HG02759 (cell line): Measurements from ENCODE around the gene SMG7.

Source experiments
- ATAC-seq: cut with Tn5 transposase; IDR thresholded peaks from one replicate; pipeline ENCODE4 v1.9.1; 2021; ENCODE audit warnings: mild to moderate bottlenecking, moderate library complexity; ENCODE audit not compliant: unreplicated experiment

SMG7 gene

GRCh38 chr1:183466781-183467180 is 5.5 kb upstream of the SMG7 start:
- no peak for ATAC-seq

GRCh38 chr1:183467687-183468086 is 4.6 kb upstream of the SMG7 start:
- no peak for ATAC-seq

DNA sequence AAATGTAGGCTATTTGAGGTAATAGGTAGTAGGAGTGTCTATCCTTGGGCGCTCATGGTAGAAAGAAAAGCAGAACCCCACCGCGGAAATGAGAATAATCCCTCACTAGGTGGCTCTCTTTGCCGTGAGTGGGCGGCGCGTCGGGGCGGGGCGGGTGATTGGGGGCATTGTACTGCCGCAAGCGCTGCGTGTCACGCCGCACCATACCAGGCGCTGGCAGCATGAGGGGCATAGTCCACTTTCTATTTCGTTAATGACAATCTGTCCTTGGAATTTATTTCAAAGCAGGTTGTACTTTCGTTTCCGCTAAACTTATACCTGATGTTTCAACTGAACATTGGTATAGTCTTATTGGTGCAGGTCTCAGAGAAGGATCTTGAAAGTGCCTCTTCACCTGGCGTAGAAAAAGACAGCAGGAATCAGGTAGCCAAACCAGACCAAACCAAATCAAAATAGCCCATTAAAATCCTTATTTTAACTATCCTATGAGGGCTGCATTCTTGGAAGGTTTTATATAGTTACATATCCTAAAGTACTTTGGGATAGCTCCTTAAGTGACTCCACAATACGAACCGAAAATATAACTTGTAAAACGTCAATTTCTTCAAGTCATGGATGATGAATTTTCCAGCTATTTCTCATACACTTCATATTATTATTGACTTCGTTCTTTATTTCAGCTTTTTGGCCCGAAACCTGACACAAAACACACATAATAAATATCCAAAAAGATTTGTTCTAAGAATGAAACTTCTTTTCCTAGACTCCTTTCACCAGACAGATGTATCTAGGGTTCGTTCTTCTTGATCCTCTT is 1.9 kb upstream of the SMG7 start:
- ATAC-seq, result peak; percentile 49

DNA sequence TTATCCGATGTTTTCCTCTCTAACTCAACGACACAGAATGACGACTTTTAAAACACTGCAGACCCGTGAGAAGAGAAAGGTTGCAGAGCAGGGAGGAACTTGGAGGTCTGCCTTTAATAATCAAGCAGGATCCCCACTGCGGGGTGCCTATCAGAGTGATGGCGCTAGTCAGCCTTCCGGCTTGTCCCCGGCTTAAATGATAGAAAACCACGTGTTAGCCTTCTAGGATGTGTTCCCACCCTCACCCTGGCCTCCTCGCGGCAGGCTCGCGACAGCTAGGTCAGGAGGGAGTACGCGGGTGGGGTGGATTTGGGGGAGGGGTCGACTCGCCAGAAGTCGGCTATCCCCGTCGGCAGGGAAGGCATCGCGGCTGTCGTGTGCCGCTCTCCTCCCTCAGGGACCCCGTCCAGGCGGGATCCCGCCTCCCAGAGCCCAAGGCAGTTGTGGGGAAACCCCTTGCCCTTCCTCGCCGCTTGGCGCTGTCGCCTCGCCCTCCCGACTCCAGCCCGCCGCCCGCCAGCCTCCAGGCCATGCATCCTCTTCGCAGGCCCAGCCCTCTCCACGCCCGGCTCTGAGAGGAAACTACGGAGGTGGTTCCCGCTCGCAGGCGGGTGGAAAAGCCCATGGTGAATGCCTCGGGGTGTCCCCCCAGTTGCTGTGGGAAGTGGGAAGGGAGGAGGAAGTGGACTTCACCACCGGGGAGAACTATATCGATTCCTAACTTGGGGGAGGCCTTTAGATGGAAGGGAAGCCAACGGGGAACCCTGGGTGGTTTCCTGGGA is 1.1 kb upstream of the SMG7 start:
- ATAC-seq, result peak; percentile 30

DNA sequence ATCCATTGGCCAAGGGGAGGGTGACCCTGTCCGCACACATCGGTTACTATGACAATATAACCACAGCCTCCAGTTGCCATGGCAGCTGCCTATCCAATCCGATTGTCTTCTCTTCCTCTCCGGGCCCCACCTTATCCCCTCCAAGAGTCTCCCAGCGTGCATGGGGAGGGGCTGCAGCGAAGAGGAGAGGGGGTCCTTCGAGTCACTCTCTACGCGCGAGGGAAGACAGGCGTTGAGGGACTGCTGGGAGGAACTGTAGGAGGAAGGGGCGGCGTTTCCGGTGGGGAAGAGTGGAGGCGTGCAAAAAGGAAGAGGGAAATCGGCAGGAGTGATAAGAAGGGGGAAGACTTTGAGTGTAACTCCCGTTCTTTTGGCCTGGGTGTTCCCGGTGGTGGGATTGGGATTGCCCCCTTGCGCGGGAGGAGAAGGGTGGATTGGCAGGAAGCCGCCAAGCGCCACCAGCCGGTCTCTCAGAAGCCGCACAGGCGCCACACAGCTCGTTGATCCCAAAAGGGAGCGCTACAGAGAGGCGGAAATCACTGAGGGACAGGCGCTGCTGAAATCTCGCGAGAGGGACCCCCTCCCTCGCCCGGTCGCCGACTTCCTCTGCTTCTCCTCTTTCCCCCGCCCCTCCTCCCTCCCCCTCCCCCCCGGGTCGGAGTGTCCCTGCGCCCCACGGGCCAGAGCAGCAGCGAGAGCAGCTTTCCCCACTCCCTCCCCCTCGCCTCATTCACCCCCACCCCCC is 384 bp upstream of the SMG7 start:
- ATAC-seq, result peak; percentile 51

DNA sequence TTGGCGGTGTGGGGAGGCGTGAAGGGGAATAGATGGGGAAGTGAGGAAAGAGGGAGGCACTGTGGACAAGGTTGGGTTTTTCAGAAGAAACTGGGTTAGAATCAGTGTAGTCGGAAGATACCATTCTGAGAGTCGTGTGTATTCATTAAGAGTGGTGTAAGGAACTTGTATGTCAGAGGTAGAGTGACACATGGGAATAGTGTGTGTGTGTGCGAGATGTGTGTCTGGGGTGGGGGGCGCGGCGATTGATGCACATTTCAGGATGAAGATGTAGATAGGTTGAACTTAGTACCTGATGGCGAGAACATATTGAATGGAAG is 878 bp downstream of the SMG7 start:
- ATAC-seq, result no peak

GRCh38 chr1:183476081-183476480 is 3.8 kb downstream of the SMG7 start:
- ATAC-seq, result no peak

DNA sequence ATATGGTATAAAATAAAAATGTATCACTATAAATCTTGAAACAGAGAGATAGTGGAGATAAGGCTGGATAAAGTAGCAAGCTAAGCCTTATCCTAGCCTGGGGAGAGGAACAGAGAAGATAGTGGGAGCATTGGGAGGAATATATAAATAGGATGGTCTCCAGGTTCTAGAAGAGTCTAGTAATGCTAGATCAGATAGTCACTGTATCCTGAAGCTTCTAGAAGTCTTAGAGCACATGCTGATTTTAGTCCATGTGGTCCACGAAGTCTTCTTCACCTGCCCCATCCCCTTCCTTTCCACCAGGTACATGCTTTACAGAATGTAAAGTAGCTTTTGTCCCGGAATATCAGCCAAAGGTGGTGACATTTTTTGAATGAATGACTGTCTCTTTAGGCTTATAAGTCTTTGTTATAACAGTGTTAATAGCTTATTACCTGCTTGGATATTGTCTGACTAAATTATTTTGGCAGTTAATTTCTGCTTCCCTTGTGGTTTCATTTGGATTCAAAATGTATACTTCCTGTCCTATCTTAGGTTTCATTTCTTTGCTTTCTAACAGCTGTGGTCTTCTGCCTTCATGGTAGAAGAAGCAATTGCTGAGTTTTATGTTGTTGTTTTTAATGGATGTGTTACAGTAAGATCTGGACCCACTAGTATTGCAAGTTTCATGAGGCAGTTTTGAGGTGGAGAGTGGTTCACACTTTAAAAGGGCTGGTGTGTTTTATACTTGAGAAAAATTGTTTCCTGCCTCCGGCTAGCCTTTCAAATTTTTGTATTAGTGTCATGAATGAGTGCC is 5.9 kb downstream of the SMG7 start:
- ATAC-seq, result peak; percentile 50

- ATAC-seq, result peak; percentile 57
Observed at GRCh38 chr1:183480971-183481441, 8.7 kb downstream of the SMG7 start.

DNA sequence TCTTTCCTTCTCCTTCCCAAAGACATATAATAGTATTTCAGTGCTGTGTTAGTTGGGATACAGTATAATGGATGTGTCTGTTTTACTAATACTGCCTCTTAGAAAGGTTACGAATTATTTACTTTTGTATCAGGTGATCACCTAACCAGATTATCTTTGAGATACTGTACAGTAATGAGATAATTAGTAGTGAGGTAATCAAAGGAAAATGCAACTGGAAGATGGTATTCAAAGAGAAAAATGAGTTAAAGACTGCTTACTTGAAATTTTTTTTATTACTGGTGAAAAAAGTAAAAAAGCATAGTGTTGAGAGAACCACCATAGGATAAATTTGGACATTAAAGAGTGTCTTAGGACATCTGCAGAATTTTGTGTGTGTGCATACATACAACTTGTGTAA is 10.9 kb downstream of the SMG7 start:
- ATAC-seq, result no peak

DNA sequence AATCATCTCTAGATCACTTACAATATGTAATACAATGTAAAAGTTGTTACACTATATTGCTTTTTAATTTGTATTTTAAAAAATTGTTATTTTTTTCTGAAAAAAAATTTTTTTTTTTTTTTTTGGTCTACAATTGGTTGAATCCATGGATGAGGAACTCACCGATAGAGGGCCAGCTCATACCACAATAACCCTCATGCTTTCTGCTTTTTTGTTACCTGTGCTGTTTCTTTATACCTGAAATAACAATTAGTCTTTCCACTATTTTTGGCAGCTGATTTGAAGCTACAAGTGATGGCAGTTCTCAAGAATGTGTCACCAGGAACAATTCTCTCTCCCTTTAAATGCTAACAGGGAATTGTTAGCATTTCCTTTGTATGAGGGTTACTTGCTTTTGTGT is 12.0 kb downstream of the SMG7 start:
- no peak for ATAC-seq

GRCh38 chr1:183484851-183485250 is 12.6 kb downstream of the SMG7 start:
- ATAC-seq, result no peak

GRCh38 chr1:183487674-183488442 is 15.6 kb downstream of the SMG7 start:
- no peak for ATAC-seq

- no peak for ATAC-seq
Observed at GRCh38 chr1:183490932-183491331, 18.6 kb downstream of the SMG7 start.

DNA sequence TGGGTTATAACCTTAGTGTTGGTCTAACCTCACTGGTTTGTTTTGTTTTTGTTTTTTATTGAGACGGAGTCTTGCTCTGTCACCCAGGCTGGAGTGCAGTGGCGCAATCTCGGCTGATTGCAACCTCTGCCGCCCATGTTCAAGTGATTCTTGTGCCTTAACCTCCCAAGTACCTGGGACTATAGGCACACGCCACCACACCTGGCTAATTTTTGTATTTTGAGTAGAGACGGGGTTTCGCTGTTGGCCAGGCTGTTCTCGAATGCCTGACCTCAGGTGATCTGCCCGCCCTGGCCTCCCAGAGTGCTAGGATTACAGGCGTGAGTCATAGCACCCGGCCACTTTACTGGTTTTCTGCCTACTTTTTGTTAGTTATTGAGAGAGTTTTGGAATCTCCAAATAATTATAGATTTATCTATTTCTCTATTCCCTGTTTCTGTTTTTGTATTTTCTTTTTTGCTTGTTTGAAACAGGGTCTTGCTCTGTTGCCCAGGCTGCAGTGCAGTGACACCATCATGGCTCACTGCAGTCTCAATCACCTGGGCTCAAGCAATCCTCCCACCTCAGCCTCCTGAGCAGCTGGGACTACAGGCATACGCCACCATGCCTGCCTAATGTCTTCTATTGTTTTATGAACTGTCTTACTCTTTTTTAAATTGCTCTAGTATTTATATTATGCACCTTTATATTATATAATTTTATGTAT is 21.4 kb downstream of the SMG7 start:
- no peak for ATAC-seq

- no peak for ATAC-seq
Observed at GRCh38 chr1:183495420-183495819, 23.1 kb downstream of the SMG7 start.

- no peak for ATAC-seq
Observed at GRCh38 chr1:183497218-183497617, 24.9 kb downstream of the SMG7 start.

DNA sequence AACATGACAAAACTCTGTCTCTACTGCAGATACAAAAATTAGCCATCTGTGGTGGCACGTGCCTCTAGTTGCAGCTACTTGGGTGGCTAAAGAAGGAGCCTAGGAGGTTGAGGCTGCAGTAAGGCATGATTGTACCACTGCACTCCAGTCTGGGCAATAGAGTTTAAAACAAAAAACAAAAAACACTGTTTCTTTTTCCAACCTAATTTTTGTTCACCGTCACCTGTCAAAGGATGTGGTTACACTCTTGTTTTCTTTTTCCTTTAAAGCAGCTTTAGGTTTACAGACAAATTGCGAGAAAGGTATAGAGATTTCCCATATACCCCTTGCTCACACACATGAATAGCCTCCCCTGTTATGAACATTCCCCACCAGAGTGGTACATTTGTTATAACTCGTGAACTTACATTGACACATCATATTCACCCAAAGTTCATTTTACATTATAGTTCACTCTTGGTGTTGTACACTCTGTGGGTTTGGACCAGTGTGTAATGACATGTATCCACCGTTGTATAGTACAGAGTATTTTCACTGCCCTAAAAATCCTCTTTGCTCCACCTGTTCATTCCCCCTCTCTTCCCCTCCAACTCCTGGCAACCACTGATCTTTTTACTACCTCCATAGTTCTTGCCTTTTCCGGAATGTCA is 26.2 kb downstream of the SMG7 start:
- ATAC-seq, result no peak
